HCT116 (cell line): Measurements from ENCODE around the gene TRIM29.

Experiments used
- CTCF ChIP-seq, 3 experiments: fragments of 200-600 bp in 1 of 3; sonication (generic) in 1 of 3; IDR thresholded peaks in 2 of 3; conservative IDR thresholded peaks in 1 of 3; 2 replicates each; pipeline ENCODE4 v1.5.1; 2012 to 2017; ENCODE audit warnings: low read depth in 2 of 3, low read length in 2 of 3, antibody characterized with exemption in 1 of 3, borderline replicate concordance in 1 of 3, control low read depth in 1 of 3, mild to moderate bottlenecking in 1 of 3, mixed read lengths in 1 of 3, mixed run types in 1 of 3, moderate library complexity in 1 of 3; ENCODE audit not compliant: insufficient read depth in 1 of 3
- EGR1 ChIP-seq: IDR thresholded peaks from 2 replicates; pipeline ENCODE4 v1.6.1; 2012; ENCODE audit warnings: low read depth
- POLR2A ChIP-seq: IDR thresholded peaks from 2 replicates; pipeline ENCODE4 v1.7.0; 2011; ENCODE audit warnings: borderline replicate concordance; ENCODE audit not compliant: insufficient read depth, insufficient read length; ENCODE audit errors: extremely low read depth
- POLR2AphosphoS5 ChIP-seq: IDR thresholded peaks from 2 replicates; pipeline ENCODE4 v1.6.1; 2011; ENCODE audit warnings: mild to moderate bottlenecking, low read depth, low read length, moderate library complexity
- RAD21 ChIP-seq: IDR thresholded peaks from 2 replicates; pipeline ENCODE4 v1.6.1; 2012; ENCODE audit warnings: low read depth, mild to moderate bottlenecking
- SIN3A ChIP-seq: IDR thresholded peaks from 2 replicates; pipeline ENCODE4 v1.6.1; 2012; ENCODE audit warnings: low read depth
- SP1 ChIP-seq: IDR thresholded peaks from 2 replicates; pipeline ENCODE4 v1.6.1; 2012; ENCODE audit warnings: low read depth
- YY1 ChIP-seq: IDR thresholded peaks from 2 replicates; pipeline ENCODE4 v1.6.1; 2011; ENCODE audit warnings: low read length, low read depth, moderate library complexity, mild to moderate bottlenecking; ENCODE audit not compliant: insufficient replicate concordance; ENCODE audit errors: extremely low read depth

- no peak for TF ChIP-seq POLR2AphosphoS5
- TF ChIP-seq YY1 = no peak
- TF ChIP-seq CTCF (IDR thresholded peaks at IDR 0.05 in 2 of 3, conservative IDR thresholded peaks at IDR 0.05 in 1 of 3; ENCODE audit: borderline replicate concordance in 1 of 3, insufficient read depth in 1 of 3, low read depth in 2 of 3, low read length in 2 of 3) = no peak
- TF ChIP-seq RAD21 = no peak
- TF ChIP-seq SP1 = no peak
- no peak for TF ChIP-seq POLR2A
- TF ChIP-seq SIN3A = no peak
- no peak for TF ChIP-seq EGR1
Observed at GRCh38 chr11:120122924-120123683, 14.8 kb downstream of the TRIM29 start.
